Nephron progenitor cell (in vitro differentiated cells): ENCODE data around the gene ATP13A2.

Experiments used
- DNase-seq: peaks from one replicate; pipeline ENCODE4 v3.0.0; 2021
- H3K27ac Mint-ChIP-seq: 2 replicates; pipeline ENCODE4 v1.8.0; 2021; ENCODE audit warnings: mild to moderate bottlenecking, moderate library complexity, mixed read lengths
- H3K27me3 Mint-ChIP-seq: 2 replicates; pipeline ENCODE4 v1.8.0; 2021; ENCODE audit warnings: mild to moderate bottlenecking, low read depth, mixed read lengths; ENCODE audit not compliant: poor library complexity
- H3K36me3 Mint-ChIP-seq: 2 replicates; pipeline ENCODE4 v1.8.0; 2021; ENCODE audit warnings: low read depth, mixed read lengths
- H3K4me1 Mint-ChIP-seq: 2 replicates; pipeline ENCODE4 v1.8.0; 2021; ENCODE audit warnings: mixed read lengths
- H3K4me3 Mint-ChIP-seq: 2 replicates; pipeline ENCODE4 v1.8.0; 2021; ENCODE audit warnings: mild to moderate bottlenecking, moderate library complexity, mixed read lengths
- H3K9me3 Mint-ChIP-seq: 2 replicates; pipeline ENCODE4 v1.8.0; 2021; ENCODE audit warnings: mild to moderate bottlenecking, moderate library complexity, mixed read lengths
- TF ChIP-seq, protein P1 (sequence below): fragments of 200-600 bp; sonication (generic); IDR thresholded peaks from 2 replicates; pipeline ENCODE4 v1.5.0; 2021; ENCODE audit warnings: antibody characterized with exemption

The ATP13A2 gene

DNA sequence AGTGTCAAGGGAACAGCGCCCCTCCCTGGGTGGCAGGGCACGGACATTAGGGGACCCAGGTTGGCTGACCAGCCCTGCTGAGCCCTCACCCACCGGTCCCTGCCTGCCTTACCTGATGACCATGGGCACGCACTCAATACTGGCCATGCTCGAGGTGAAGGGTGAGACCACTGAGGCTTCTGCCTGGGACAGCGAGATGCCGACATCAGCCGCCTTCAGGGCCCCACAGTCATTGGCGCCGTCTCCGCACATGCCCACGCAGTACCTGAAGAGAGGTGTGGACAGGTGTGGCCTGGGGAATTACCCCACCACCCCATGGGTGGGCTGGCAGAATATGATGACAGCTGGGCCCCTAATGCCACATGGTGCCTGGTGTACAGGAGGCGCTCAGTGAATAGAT lies 23.5 kb downstream of the ATP13A2 start:
- Mint-ChIP-seq H3K9me3 (no peaks in the 10 kb centered on the region), H3K27ac (no peak overlapping the region), H3K36me3 (no peaks in the 10 kb centered on the region), H3K27me3 (no peaks in the 10 kb centered on the region), H3K4me3 (no peak overlapping the region), H3K4me1 (peaks cover 11% of the 10 kb centered on the region)
- TF ChIP-seq, protein P1, sequence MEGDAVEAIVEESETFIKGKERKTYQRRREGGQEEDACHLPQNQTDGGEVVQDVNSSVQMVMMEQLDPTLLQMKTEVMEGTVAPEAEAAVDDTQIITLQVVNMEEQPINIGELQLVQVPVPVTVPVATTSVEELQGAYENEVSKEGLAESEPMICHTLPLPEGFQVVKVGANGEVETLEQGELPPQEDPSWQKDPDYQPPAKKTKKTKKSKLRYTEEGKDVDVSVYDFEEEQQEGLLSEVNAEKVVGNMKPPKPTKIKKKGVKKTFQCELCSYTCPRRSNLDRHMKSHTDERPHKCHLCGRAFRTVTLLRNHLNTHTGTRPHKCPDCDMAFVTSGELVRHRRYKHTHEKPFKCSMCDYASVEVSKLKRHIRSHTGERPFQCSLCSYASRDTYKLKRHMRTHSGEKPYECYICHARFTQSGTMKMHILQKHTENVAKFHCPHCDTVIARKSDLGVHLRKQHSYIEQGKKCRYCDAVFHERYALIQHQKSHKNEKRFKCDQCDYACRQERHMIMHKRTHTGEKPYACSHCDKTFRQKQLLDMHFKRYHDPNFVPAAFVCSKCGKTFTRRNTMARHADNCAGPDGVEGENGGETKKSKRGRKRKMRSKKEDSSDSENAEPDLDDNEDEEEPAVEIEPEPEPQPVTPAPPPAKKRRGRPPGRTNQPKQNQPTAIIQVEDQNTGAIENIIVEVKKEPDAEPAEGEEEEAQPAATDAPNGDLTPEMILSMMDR: no peak
- no peak for DNase-seq

DNA sequence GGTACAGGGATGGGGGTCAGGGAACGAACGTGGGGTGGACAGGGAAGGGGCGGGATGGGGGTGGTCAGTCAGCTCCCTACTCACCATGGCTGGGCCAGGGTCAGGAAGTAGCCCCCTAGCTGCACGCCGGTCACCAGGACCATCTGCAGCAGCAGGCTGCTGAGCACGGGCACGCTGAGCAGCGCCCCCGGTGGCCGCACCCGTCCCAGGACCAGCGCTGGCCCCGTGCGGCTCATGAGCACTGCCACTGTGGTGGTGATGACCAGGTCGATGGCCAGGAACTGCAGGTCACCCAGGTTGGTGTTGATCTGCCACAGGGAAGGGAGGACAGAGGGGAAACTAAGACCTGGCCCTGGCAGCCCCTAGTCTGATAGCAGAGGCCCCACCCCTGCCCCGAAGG lies 24.8 kb downstream of the ATP13A2 start:
- H3K36me3 Mint-ChIP-seq: no peaks in the 10 kb centered on the region
- H3K4me1 Mint-ChIP-seq: peaks cover 24% of the 10 kb centered on the region
- no peaks in the 10 kb centered on the region for H3K9me3 Mint-ChIP-seq
- H3K27ac Mint-ChIP-seq: no peak overlapping the region
- H3K4me3 Mint-ChIP-seq: no peak overlapping the region
- peak; percentile 68 for DNase-seq
- no peaks in the 10 kb centered on the region for H3K27me3 Mint-ChIP-seq
- TF ChIP-seq, protein P1: peak; percentile 59

DNA sequence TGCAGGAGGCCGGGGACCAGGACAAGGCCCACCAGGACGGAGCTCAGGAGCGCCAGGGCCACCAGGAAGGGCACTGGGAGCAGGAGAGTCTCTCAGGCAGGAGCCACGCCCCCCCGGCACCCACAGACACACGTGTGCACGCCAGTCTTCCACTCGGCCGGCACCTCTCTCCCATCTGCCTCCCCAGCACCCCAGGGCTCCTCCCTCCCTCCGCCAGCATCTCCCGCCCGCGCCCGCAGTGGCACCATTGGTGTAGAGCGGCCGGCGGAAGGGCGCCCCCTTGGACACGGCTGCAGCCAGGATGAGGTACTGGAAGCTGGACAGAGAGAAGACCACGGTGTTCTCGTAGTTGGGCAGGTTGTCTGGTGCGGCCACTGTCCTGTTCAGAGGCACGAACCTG lies 25.2 kb downstream of the ATP13A2 start:
- peaks cover 1% of the 10 kb centered on the region for H3K27me3 Mint-ChIP-seq
- no peak for DNase-seq
- no peaks in the 10 kb centered on the region for H3K36me3 Mint-ChIP-seq
- TF ChIP-seq, protein P1: no peak
- peaks cover 27% of the 10 kb centered on the region for H3K4me1 Mint-ChIP-seq
- H3K4me3 Mint-ChIP-seq: no peak overlapping the region
- H3K9me3 Mint-ChIP-seq: no peaks in the 10 kb centered on the region
- no peak overlapping the region for H3K27ac Mint-ChIP-seq

DNA sequence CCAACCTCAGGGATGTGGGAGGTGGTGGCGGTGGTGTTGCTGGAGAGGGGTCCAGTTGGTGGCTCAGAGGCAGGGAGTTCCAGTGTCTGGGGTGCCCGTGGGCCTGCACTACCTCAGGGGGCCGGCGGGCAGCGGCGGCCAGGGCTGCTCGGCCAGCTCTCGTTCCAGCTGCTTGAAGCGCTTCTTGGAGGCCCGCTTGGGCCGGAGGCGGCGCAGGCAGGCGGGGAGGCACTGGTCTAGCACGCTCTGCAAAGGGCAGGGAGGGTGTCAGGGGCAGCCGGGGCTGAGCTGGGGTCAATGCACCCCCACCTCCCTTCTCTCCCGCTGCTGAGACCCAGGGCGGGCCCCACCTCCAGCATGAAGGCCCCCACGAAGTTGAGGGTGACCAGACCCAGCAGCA lies 25.6 kb downstream of the ATP13A2 start:
- TF ChIP-seq, protein P1: no peak
- H3K4me1 Mint-ChIP-seq: peaks cover 31% of the 10 kb centered on the region
- H3K36me3 Mint-ChIP-seq: no peaks in the 10 kb centered on the region
- H3K27me3 Mint-ChIP-seq: peaks cover 3% of the 10 kb centered on the region
- DNase-seq: no peak
- no peak overlapping the region for H3K27ac Mint-ChIP-seq
- no peaks in the 10 kb centered on the region for H3K9me3 Mint-ChIP-seq
- H3K4me3 Mint-ChIP-seq: no peak overlapping the region

DNA sequence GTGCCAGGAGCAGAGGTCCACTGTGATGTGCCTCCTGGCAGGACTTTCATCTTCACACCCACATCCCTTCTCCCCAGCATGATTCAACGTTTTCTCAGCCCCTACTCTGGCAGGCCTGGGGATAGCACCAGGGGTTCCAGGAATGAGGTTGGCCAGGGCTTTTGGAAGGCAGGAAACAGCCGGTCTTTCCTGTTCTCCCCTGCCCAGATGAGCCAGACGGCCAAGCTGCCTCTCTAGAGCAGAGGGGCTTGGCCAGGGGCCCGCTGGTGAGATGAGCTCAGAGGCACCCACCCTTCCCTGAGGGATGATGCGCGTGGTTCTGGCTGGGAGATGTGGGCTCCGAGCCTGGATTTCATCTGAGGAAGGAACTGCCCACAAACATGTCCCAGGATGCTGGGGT lies 27.0 kb downstream of the ATP13A2 start:
- no peaks in the 10 kb centered on the region for H3K9me3 Mint-ChIP-seq
- no peaks in the 10 kb centered on the region for H3K36me3 Mint-ChIP-seq
- peaks cover 36% of the 10 kb centered on the region for H3K4me1 Mint-ChIP-seq
- no peak overlapping the region for H3K4me3 Mint-ChIP-seq
- H3K27me3 Mint-ChIP-seq: peaks cover 7% of the 10 kb centered on the region
- no peak overlapping the region for H3K27ac Mint-ChIP-seq
- TF ChIP-seq, protein P1: no peak
- DNase-seq: no peak

DNA sequence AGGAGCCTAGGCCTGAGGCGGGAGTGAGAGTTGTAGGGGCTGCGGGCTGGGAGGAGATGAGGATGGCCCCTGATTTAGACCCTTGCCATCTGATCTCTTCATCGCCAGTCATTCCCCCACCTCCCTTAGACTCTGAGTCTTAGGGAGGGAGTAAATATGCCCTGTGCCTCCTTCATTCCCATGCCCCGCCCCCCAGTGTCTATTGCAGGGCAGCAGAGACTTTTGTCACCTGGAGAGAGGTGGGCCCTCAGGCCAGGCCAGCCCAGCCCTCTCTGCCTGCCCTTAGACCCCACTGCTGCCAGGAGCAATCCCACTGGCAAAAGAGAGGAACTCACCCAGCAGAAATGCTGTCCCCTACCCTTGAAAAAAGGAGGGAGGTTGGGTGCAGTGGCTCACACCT lies 28.1 kb downstream of the ATP13A2 start:
- Mint-ChIP-seq H3K27me3 (peaks cover 7% of the 10 kb centered on the region), H3K36me3 (no peaks in the 10 kb centered on the region), H3K27ac (peak overlapping the region; percentile 84), H3K4me3 (peak overlapping the region; percentile 55), H3K9me3 (no peaks in the 10 kb centered on the region), H3K4me1 (peaks cover 45% of the 10 kb centered on the region)
- TF ChIP-seq, protein P1: no peak
- DNase-seq: no peak
